Frontal cortex (tissue), 4 donors: ENCODE results near the gene PLCG1. TPM values are rescaled to one million over a fixed set of nuclear protein-coding genes. Genes with fewer than 3 reads are reported as not detected.
A peak's percentile ranks its signal among the peaks of the same experiment; 100 is the strongest.

Experiments used
- DNase-seq, 2 donors: peaks; one replicate each; pipeline ENCODE4 v3.0.0; 2012; ENCODE audit warnings: low spot score in 2 of 2
- FAIRE-seq: peaks from 2 replicates; lab custom pipeline; 2012; peaks lifted over from hg19 to GRCh38; lab: Jason Lieb, UNC
- total RNA-seq: library from RNA; depleted of rRNA; stranded (reverse); fragments of >200 nt; gene quantifications from one replicate; pipeline ENCODE4 v1.2.3, GENCODE V29; 2014
- donor health status: control.
- donor health status: control.
- donor health status: control.

Gene PLCG1
- total RNA-seq, 1 donor from 2014 or later = 91.3 TPM

DNA sequence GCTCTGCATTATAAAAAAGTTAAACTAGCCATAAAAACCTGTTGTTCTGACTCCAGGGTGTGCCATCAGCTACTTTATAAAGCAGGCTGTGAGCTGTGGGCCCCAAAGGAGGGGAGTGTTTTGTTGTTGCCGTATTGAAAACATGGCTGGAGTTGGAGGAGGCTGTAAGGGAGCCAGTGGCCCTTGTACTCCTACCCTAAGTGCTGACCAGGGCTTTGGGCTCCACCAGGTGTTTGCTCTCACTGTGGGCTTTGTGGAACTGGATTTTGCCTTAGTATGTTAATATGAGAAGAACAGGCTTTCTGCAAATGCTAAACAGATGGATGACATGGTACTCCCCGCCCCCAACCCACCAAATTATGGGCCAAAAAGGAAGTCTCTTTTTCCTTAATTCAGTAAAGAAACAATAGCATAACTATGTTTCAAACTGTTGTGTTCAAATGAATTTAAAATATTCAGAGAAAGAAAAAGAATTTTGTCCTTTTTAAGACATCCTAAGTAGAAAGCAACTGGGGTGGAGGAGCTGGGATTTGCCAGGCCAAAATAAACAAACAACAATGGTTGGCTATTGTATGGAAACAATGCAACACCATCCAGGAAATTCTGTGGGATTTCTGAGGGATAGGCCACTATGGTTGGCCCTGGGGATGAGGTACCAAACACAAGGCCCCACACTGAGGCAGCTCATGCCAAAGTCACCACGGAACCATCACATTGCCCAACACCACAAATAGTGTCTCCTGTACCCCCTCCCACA, 63.3 kb downstream of the PLCG1 start:
- DNase-seq = no peak
- FAIRE-seq = no peak

DNA sequence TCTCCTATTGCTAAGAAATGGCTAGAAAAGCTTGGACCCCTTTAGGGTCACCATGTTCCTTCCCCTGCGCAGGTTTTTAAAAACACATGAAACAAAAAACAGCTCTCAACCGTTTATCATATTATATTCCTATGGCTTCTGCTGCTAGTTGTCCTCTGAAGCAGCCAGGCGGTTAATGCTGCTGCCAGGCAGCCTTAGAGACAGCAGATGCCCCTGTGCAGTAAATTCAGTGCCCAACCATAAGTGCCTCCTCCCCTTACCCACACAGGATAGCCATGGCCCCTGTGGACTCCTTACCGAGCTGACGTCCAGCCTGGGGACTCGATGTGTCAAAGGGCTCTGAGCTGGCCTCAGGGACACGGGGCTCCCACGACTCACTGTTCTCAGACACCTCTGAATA, 64.4 kb downstream of the PLCG1 start:
- no peak for FAIRE-seq
- DNase-seq = no peak

DNA sequence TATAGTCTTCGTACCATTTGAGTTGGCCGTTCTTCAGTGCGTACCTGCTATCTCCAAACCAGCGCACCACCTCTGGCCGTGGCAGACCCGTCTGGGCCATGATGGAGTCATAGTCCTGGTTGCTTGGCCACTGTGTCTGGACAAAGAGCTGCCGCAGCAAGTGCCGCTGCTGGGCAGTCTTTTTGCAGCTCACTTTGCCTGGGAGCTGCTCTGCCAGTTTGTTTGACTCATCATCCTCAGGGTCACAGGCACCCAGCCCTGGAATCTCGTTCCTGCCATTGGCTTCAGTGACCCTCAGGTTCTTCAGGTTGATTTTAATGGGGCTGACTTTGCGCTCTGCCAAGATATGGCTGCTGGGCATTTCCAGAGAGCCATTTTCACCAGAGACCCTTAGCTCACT, 65.1 kb downstream of the PLCG1 start:
- no peak for FAIRE-seq
- DNase-seq = no peak

DNA sequence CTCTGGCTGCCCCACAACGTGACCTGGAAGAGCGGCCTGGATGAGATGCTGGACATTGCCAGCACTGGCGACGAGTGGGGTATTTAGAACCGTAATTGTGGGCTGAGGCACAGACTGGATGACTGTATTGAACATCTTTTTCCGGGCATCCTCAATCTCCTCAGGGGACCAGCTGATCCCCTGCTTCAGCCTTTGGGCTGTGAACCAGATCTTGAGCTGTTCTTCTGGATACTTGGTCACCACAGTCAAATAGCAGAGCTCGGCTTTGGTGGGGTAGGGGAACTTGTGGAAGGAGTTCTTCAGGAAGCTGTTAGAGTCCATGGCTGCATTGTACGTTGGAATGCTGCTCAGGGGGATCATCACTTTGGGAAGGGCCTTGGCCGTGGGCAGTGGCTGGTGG, 66.3 kb downstream of the PLCG1 start:
- DNase-seq (no peak), FAIRE-seq (no peak)

DNA sequence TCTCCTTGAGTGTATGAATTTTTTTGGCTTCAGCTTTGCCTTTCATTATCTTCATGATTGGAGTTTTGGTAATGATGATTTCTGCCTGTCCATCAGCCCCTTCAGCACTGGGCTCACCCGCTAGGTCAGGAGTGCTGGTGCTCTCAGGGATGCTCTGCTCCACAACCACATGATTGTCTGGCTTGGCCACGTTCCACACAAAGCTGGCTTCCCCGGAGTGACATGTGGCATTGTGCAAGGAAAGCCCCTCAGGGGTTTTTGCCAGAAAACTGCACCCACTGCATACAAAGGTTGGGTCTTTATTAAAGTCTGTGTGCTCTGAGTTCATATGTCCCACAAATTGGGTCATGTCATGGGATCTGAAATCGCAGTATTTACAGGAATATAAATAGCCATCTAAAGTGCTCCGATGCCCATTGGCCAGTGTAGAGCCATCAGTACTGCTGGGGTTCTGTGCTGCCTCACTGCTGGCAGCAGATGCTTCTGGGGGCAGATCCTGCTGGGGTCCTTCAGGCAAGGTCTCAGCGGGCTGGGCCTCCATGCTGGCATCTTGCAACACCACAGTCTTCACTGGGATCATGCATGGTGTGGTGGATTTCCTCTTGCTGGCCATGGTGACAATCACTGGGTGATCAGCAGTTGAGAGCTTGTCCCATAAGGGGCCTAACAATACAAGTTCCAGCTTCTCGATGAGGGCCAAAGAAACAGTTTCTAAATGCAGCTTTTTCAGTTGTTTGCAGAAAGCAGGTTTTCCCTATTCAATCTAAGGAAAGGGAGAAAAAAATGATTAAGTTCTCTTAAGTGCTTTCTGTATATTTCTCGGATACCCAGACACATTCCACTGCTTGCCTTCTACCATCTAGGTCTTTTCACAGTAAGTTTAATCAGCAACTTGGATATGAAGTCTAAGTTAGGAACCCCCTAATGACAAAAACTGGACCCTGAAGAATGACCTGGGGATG, 67.2 kb downstream of the PLCG1 start:
- no peak for DNase-seq
- FAIRE-seq = no peak

DNA sequence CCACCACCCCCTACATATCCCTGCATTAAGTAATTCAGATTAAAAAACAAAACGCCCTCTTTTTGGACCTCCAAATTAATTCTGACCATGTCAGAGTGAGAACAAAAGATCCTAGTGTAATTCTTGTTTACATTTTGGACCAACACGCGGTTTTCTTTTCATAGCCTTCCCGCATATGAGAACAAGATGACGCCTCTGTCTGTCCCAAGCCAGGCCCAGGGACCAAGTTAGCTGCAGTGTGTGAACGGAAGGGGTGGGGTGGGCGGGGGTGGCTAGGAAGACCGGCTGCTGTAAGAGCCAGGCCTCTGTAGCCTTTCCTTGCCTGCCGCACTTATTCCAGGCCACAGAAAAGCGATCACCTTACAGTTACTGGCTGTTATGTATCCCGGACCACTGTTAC, 68.0 kb downstream of the PLCG1 start:
- FAIRE-seq (peak; percentile 56), DNase-seq (peak in 1 of 2 donors; percentile 20)

DNA sequence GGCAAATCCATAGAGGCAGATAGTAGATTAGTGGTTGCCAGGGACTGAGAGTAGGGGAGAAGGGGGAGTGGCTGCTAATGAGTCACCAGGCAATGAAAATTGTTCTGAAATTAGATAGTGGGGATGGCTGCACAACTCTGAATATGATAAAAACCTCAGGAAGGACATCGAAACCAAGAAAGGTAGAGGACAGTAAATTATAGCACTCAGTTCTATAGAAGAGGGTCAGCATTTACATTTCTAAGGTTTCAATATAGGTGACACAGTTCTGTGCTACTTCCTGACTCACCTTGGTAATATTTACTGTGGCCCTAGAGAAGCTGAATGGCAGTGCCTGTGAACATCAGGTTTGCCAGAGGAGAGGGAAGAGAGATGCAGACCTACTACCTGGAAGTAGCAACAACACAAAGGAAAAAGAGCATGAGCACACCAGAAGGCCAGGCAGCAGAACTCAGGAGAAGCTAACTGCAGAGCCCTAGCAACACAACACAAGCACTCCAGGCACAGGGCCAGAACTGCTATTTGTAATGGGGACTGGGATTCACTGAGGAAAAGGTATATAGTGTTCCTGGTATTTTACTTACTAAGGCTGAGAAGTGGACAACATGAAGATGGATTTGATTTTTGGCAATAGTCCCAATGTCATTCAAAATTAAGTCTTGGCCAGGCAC, 75.9 kb downstream of the PLCG1 start:
- FAIRE-seq = no peak

DNA sequence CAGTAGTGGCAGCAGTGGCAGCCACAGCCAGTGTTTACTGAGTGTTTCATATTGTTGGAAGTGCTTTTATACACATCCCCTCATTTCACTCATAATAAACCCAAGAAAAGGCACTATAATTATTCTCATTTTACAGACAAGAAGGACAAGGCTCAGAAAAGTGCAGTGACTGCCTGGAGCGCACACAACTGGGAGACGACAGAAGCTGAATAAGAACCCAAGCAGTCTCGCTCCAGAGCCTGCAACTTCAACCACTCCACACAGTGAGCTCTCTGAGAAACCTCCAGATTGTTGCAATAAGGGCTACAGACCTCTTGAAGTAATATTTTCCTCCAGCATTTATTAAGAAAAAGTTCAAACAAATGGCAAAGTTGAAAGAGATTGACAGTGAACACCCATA, 76.9 kb downstream of the PLCG1 start:
- FAIRE-seq = no peak

More for the DNA sequence above, 75.9 kb downstream of the PLCG1 start:
- DNase-seq = no peak

DNA sequence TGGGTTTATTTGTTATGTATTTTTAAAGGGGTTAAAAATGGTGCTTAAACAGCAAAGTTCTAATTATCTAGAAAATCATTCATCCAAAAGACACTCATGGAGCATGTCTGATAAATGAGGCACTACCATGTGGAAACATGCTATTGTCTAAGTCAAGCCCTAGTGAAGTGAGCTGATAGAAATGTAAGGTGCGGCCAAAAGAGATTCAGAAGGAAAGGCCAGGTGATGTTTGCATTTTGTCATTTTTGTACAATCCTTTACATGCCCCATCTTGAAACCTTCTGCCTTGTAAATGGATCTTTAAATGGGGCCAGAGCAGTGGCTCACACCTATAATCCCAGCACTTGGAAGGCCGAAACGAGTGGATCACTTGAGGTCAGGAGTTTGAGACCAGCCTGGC, 77.3 kb downstream of the PLCG1 start:
- FAIRE-seq (no peak), DNase-seq (no peak)

More for the DNA sequence above, 76.9 kb downstream of the PLCG1 start:
- DNase-seq = no peak

DNA sequence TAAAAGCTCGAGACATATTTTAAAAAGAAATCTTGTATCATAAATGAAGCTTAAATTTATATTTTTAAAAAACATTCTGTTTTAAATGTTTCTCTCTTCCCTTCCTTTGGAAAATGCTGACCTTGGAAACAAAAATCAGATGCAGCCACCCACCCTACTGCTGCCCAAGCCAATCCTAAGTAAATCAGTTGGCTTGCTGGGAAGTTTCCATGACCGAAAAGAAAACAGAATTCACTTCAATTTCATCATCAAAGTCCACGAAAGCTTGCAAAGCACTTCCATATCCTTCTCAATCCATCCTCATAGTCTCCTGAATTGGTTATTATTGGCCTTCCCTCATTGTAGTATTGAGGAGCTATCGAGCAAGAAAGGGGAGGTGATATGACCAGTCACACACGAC, 80.1 kb downstream of the PLCG1 start:
- DNase-seq = no peak
- no peak for FAIRE-seq

DNA sequence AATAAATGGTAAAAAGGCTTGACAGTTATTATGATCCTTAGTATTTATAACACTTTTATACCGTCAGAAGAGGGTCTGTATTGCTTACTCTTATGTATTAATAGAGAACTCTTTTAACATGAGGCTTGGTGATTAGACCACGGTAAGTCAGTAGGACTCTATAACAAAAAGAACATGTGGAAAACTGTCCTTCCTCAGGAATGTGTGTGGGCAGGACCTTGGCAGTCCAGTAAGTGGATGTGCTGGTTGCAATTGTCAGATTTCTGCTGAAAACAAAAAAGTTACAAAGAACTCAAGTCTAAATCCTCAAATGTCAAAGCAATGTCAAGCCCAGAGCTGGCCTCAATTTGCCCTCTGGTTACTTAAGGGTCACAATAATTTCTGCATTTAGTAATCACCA, 81.1 kb downstream of the PLCG1 start:
- DNase-seq = no peak
- no peak for FAIRE-seq

DNA sequence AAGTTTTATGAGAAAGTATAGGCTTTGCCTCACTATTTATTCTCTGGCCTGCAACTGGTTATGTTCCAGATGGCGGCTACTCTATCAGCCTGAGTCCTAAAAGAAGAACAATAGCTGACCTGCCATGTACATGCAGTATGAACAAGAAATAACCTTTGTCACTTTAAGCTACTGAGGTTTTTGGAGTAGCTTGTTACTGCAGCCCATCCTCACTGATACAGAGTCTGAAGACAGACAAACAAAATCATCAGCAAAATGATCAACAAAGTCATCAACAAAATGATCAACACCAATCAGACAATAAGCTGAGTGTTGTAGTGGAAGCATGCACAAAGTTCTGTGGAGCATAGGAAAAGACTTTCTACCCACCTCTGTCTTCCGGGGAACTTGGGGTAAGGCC, 82.5 kb downstream of the PLCG1 start:
- DNase-seq = no peak
- FAIRE-seq = no peak

DNA sequence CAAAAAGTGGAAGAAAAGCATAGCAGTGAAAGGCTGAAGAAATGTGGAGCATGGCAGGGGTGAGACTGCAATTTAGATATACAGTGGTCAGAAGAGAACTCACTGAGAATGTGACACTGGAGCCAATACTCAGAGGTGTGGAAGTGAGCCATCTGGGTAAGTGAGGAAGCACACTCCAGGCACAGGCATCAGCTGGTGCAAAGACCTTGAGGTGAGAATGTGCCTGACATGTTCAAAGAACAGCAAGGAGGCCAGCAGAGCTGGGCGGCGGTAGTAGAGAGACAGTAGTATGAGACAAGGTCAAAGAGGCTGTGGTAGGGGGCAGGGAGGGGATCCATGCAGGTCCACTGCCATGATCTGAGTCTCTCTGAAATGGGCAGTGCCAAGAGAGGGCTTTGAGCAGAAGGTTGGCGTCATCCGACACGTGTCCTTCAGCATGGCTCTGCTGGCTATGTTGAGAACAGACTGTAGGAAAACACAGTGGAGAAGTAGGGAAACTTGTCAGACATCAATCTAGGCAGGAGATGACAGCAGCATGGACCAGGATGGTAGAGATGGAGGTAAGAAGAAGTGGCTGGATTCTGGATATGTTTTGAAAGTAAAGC, 84.4 kb downstream of the PLCG1 start:
- DNase-seq (no peak), FAIRE-seq (no peak)

DNA sequence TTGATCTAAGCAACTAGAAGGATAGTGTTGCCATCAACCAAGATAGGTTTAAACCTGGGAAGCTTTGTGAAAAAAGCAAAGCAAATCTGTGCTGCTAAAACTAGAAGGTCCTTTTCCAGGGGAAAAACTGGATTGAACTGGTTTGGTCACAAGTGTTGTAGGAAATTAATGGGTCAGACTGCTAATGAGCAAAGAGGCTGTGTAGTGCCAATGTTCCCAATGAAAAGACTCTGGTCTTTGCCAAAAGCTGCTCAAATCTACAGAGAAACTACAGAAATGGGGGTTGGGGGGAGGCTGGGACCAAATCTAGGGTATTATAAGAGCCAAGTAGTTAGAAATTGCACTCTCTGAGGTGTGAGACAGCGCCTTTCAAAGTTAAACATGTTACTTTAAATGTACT, 85.0 kb downstream of the PLCG1 start:
- FAIRE-seq (peak; percentile 75), DNase-seq (peak in 1 of 2 donors; percentile 11)

DNA sequence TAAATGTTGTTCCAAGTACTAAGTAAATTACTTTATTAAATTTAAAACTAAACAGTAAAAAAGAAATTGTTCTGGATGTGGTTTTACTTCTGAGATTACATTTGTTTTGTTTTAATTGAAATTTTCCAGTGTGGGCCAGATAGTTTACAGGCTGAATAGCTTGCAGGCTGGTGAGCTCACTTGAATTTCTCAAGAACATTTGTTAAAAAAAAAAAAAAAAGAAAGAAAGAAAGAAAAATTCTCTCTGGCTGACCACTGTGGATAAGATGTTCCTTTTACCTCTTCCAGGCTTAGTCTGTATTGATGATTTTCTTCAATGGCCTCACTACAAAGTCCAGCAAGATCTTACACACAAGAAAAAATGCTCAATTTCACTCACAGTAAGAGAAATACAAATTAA, 85.4 kb downstream of the PLCG1 start:
- FAIRE-seq (no peak), DNase-seq (no peak)

DNA sequence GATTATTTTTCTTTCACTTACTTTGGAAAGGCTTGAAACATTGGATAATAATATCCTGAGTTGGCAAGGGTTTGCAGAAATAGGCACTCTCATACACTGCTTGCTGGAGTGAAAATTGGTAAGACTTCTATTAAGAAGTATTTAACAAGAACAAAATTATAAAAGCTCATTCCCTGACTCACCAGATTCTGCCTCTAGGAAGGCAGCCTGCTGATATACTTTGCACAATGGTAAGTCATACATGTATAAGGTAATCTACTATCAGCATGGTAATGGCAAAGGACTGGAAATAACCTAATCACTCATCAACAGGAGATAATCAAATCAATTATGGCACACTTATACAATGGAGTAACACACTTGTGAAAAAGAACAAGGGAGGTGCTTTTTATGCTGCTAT, 85.8 kb downstream of the PLCG1 start:
- DNase-seq = no peak
- FAIRE-seq = no peak

DNA sequence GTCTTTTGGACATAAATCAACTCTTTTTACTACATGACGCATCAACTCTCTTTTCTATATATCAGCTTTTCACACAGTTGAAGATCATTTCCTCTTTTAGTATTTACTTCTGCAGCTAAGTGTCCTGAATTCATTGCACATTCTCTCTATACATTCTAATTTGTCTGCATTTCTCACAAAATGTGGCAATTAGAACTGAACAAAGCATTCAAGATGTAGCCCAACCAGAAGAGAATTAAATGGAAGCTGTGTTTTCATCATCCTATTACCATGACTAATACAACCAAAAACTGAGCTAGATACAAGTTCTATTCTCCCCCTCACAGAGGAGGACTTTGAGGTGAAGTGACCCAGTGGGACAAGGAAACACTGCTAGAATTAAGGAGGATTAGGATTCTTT, 86.9 kb downstream of the PLCG1 start:
- no peak for FAIRE-seq
- DNase-seq = no peak

DNA sequence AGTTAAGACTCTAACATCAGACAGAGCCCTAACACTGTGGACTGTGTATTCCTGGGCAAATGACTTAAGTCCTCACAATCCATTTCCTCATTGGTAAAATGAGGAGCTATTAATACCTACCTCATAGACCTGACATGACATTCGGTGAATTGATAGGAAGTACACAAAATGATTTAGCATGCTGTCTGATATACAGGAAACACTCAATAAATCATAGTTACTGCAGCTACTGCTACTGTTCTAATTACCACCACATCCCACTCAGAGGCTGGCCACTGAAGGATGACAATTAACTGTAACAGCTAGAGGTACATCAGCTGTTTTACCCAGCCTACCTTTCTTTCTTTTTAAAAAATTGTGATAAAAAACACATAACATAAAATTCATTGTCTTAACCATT, 87.7 kb downstream of the PLCG1 start:
- FAIRE-seq (no peak), DNase-seq (no peak)

DNA sequence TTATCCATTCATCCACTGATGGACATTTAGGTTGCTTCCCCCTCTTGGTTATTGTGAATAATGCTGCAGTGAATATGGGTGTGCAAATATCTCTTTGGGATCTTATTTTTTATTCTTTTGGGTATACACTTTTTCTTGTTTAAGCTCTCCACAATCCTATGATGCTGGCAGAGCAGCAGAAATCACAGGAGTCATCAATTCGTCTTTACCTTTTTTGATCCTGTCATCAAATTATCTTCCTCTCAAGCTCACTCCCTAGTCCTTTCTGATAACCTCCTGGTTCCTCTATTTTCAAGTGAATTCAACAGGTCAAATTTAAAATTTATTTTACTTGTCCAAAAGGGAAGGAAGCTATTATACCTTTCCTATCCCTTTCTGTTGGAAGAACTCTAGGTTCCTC, 89.1 kb downstream of the PLCG1 start:
- FAIRE-seq (no peak), DNase-seq (no peak)
